Small intestine (tissue), 7 donors: Measurements from ENCODE around the gene HOXA7. TPM values are rescaled to one million over a fixed set of nuclear protein-coding genes. Genes with fewer than 3 reads are reported as not detected.

Experiments
- DNase-seq, 2 donors: peaks; one replicate each; pipeline versions ENCODE4 v3.0.0 to v3.0.0-alpha.2; 2013
- FAIRE-seq: peaks from 2 replicates; lab custom pipeline; 2012; peaks lifted over from hg19 to GRCh38; lab: Jason Lieb, UNC
- H3K27ac ChIP-seq, 3 donors: one replicate each; pipeline ENCODE4 v1.5.1; 2013; ENCODE audit warnings: low read length in 2 of 3, mild to moderate bottlenecking in 2 of 3, control low read depth in 1 of 3, inconsistent platforms in 1 of 3, low read depth in 1 of 3, moderate library complexity in 1 of 3
- H3K27me3 ChIP-seq, 3 donors: one replicate each; pipeline ENCODE4 v1.6.1; 2013; ENCODE audit warnings: low read length in 3 of 3, inconsistent platforms in 1 of 3; ENCODE audit not compliant: control insufficient read depth in 3 of 3, insufficient read depth in 3 of 3
- H3K36me3 ChIP-seq, 3 donors: one replicate each; pipeline ENCODE4 v1.6.1; 2013; ENCODE audit warnings: low read length in 3 of 3, inconsistent platforms in 1 of 3, low read depth in 1 of 3, mild to moderate bottlenecking in 1 of 3, moderate library complexity in 1 of 3; ENCODE audit not compliant: control insufficient read depth in 3 of 3, insufficient read depth in 2 of 3
- H3K4me1 ChIP-seq, 3 donors: one replicate each; pipeline ENCODE4 v1.6.1; 2013; ENCODE audit warnings: low read length in 2 of 3, inconsistent platforms in 1 of 3, low read depth in 1 of 3, mild to moderate bottlenecking in 1 of 3, moderate library complexity in 1 of 3; ENCODE audit not compliant: control insufficient read depth in 3 of 3, insufficient read depth in 2 of 3
- H3K4me3 ChIP-seq, 3 donors: one replicate each; pipeline ENCODE4 v1.5.1; 2013; ENCODE audit warnings: low read length in 3 of 3, control low read depth in 1 of 3, inconsistent platforms in 1 of 3, low read depth in 1 of 3, mild to moderate bottlenecking in 1 of 3, moderate library complexity in 1 of 3
- H3K9me3 ChIP-seq, 2 donors: one replicate each; pipeline ENCODE4 v1.6.1; 2013; ENCODE audit warnings: low read depth in 1 of 2, low read length in 1 of 2; ENCODE audit not compliant: control insufficient read depth in 2 of 2, insufficient read depth in 1 of 2
- WGBS, 3 donors: extraction: QIAGEN DNeasy Blood & Tissue Kit; methylation state at CpG; one replicate each; pipeline ENCODE4 v1.1.7; 2013; 5-methylcytosine and 5-hydroxymethylcytosine counted together
- polyA plus RNA-seq, 4 donors: library from polyadenylated mRNA; stranded (reverse) in 3 of 4; unstranded in 1 of 4; fragments of 200-250 nt in 3 of 4; fragments of 120-200 nt in 1 of 4; gene quantifications; one replicate each; pipeline versions ENCODE4 v1.2.1 to v1.2.3, GENCODE V29; 2013
- donor health status: healthy with polysubstance abuse.
- donor health status: control.
- donor health status: control.
- donor health status: Bipolar disorder and iron deficiency.
- donor health status: healthy.

HOXA7 gene
- polyA plus RNA-seq, 4 donors = 1.1 to 16.9 (median 1.9) TPM; not detected in 1

DNA sequence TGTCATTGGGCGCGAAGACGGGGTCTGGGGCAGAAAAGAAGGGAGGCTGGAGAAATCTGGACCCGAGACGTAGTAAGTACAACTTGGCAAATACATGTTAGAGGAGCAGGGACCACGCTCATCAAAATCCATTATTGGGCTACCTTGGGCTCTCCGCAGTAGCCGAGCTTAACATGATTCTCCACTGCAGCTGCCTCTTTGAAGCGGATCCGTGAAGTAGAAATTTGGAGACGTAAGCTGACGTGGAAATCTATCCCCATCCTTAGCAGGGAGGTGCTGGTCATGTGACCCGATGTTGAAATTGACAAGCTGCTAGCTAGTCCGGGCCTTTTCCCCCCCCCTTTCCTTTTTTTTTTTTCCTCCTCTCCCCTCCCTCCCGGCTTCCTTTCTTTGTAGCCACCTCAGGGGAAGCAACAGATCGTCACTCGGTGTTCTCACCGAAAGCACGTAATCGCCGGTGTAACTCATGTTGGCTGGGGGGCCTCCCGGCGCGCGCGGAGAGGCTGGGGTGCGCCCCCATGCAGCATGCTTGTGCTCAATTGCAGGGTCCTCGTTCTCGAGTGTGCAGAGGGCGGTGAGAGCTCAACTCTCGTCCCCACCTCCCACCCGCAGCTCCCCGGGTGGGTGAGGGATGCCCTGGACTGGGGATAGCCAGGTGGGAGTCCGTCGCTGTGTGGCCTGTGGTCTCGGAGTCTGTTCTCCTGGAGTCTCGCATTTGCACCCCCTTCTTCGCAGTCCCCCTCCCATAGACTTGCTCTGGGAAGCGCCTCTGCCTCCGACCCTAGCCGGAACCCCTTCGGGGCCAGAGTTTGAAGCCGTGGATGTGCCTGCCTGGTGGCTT, 28.8 kb upstream of the HOXA7 start, which contains the start of gene HOXA11:
TSS of gene HOXA11 (minus strand) at position 220 of the 841 bp plus-strand sequence. CDS start at position 132, 88 bp downstream.
- WGBS, 3 donors = 5 to 11% (median 10%) methylated on average over 43 of the region's 43 CpGs
- no peaks in the 10 kb centered on the region for H3K36me3 ChIP-seq
- peak within 1 kb of the TSS in 1 of 3 donors; percentile 64 for H3K27ac ChIP-seq
- H3K4me3 ChIP-seq = peak within 1 kb of the TSS; percentile 50 to 70 (median 54)
- peaks cover 0 to 11% of the 10 kb centered on the region in 2 donors for H3K9me3 ChIP-seq
- DNase-seq = peak in 1 of 2 donors; percentile 63
- H3K27me3 ChIP-seq = peaks cover 14 to 96% (median 85%) of the 10 kb centered on the region in 3 donors
- no peak for FAIRE-seq
- peaks cover 2 to 13% (median 4%) of the 10 kb centered on the region in 3 donors for H3K4me1 ChIP-seq

DNA sequence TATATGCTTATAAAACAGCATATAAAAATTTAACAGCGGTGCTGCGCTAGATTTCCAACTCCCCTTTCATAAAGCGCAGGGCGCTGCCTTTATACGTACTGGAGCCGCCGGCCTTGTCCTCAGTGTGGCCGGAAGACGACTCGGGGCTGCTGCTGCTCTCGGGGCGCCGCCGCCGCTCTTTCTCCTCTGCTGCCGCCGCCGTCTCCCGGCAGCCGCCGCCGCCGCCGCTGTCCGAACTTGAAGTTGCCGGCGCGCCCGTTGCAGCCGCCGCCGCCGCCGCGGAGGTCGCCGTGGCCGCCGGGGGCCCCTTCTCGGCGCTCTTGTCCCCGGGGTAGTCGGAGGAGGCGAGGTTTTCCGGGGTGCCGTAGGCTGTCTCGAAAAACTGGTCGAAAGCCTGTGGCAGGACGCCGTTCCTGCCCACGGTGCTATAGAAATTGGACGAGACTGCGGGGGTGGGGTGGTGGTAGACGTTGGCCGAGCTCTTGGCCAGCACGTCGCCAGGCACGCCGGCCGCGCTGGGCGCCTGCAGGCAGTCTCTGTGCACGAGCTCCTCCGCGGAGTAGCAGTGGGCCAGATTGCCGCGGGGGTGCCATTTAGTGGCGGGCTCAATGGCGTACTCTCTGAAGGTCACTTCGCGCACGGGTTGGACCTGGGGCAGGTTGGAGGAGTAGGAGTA, 28.0 kb upstream of the HOXA7 start:
- Histone ChIP-seq H3K36me3 (no peaks in the 10 kb centered on the region), H3K27me3 (peaks cover 9 to 96% (median 81%) of the 10 kb centered on the region in 3 donors), H3K4me1 (peaks cover 2 to 18% (median 4%) of the 10 kb centered on the region in 3 donors), H3K4me3 (peak overlapping the region; percentile 50 to 70 (median 54)), H3K9me3 (peaks cover 0 to 11% of the 10 kb centered on the region in 2 donors), H3K27ac (peak overlapping the region in 1 of 3 donors; percentile 64)
- WGBS, 3 donors = 2 to 3% (median 3%) methylated on average over 71 to 72 of the region's 72 CpGs
- DNase-seq = peak in 1 of 2 donors; percentile 65
- no peak for FAIRE-seq

DNA sequence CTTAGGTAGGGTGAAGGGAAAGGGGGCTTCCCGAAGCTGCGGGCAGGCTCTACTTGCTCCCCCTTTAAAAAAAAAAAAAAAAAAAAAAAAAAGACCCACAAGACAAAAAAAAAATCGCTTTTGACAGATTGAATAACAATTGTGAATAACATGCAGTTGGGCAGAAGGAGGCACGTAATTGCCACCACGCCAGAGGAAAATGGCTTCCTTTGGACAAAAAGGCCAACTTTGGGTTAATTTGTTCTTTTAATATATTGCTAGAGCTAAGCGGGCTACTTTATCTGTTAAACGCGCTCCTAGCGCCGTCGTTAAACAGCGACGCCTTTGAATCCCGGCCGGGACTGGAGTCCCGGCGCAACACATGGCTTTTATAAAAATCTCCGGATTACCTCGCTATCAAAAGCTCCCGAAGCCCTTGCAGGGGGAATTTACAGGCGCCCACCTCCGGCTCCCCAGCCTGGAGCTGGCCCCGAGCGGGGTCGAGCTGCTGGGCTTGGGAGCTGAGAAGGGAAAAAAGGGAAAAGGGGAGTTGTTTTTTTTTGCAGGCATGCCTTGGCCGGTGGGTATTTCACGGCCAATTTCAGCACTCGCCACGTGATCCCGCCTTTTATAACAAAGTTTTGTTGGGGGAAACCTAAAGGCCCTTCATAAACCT, 27.3 kb upstream of the HOXA7 start:
- Histone ChIP-seq H3K27me3 (peaks cover 9 to 96% (median 80%) of the 10 kb centered on the region in 3 donors), H3K4me1 (peaks cover 2 to 18% (median 4%) of the 10 kb centered on the region in 3 donors), H3K9me3 (peaks cover 0 to 11% of the 10 kb centered on the region in 2 donors), H3K36me3 (no peaks in the 10 kb centered on the region), H3K4me3 (peak overlapping the region; percentile 50 to 70 (median 54)), H3K27ac (peak overlapping the region in 1 of 3 donors; percentile 22)
- WGBS, 3 donors = 2 to 5% (median 4%) methylated on average over 30 of the region's 30 CpGs
- FAIRE-seq (no peak), DNase-seq (peak in 1 of 2 donors; percentile 49)

DNA sequence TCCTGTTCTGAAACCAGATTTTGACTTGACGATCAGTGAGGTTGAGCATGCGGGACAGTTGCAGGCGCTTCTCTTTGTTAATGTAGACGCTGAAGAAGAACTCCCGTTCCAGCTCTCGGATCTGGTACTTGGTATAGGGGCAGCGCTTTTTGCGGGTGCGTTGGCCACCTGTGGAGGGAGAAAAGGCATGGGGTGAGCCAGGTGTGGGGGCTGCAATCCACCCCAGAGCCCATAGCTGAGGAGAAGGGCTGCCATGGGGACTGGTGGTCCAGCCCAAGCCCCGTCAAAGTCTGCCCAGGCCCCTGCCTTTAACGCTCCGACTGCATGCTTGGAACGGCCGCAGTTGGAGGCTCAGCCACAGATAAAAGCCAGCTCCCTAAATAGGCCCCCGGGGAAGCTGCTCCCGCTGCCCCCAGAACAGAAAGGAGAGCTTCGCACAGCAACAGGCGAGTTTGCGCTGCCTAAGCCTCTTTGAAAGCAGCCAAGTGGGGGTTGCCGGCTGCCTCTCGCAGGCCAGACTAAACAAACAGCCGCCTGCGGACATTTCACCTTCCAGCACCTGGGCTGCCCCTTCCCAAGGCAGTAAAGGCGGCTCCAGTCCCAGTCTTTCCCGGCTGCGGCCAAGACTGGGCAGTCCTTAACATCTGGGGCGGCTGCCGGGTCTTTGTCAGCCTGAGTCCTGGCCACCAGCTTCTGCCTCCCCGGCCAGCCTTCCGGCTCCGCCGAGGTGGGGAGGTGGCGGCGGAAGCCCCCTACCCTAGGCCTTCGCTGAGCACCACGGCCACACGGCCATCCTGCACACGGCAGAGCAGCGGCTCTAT, 26.6 kb upstream of the HOXA7 start:
- H3K9me3 ChIP-seq = peaks cover 0 to 11% of the 10 kb centered on the region in 2 donors
- peak overlapping the region in 2 of 3 donors; percentile 54 to 70 for H3K4me3 ChIP-seq
- WGBS, 3 donors = 10 to 12% (median 11%) methylated on average over 38 to 39 of the region's 39 CpGs
- FAIRE-seq (no peak), DNase-seq (no peak)
- H3K27ac ChIP-seq = no peak overlapping the region
- H3K27me3 ChIP-seq = peaks cover 9 to 96% (median 77%) of the 10 kb centered on the region in 3 donors
- peaks cover 2 to 14% (median 4%) of the 10 kb centered on the region in 3 donors for H3K4me1 ChIP-seq
- H3K36me3 ChIP-seq = no peaks in the 10 kb centered on the region

DNA sequence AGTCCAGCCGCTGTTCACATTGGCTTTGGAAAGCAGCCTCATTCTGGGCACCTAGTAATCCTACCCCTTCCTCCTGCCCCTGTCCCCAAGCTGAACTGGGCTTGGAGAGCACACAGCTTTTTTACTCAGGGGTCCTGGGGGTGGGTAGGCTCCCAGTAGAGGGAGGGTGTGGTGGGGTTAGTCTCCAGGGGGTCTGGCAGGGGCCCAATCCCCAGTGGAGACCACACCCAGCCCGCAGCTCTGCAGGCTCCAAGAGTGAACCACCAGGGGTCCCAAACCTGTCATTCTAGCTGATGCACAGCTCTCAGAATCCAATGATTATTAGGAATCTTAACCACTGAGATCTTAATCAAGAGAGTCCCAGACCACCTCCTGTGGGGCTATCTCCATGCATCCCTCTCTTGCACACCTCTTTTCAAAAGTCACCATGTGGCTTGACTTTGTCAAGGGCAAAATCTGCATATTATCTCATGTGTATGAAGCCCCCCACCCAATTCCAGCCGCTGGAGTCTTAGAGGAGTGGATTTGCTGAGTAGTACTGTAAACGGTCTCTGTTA, 25.9 kb upstream of the HOXA7 start:
- peaks cover 2 to 12% (median 4%) of the 10 kb centered on the region in 3 donors for H3K4me1 ChIP-seq
- FAIRE-seq (no peak), DNase-seq (no peak)
- peaks cover 0 to 11% of the 10 kb centered on the region in 2 donors for H3K9me3 ChIP-seq
- H3K27ac ChIP-seq = no peak overlapping the region
- H3K4me3 ChIP-seq = peak overlapping the region in 1 of 3 donors; percentile 54
- peaks cover 9 to 96% (median 76%) of the 10 kb centered on the region in 3 donors for H3K27me3 ChIP-seq
- no peaks in the 10 kb centered on the region for H3K36me3 ChIP-seq
- WGBS, 3 donors = 24 to 45% (median 24%) methylated on average over 4 of the region's 4 CpGs

DNA sequence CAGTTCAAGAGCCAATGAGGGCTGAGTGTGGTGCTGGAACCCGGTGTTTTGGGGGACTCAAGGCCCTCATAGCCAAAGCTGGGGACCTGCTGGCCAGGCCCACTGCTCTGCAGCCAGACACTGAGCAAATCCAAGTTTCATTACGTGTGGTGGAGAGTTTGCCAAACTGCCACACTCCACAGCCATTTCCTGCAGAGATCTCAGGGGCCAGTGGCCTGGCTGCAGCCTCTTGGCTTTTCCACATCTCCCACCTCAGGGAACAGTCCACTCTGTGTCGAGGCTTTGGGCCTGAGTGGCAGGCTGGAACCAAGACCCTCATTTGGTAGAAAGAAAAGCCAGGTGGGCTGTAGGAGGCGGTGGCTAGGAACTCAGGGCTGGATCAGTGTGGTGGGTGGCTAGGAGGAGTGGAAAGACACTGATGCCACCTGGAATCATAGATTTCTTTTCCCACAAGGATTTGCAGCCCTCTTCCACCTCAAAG, 25.4 kb upstream of the HOXA7 start:
- DNase-seq (no peak), FAIRE-seq (no peak)
- peak overlapping the region in 1 of 3 donors; percentile 32 for H3K27ac ChIP-seq
- peaks cover 2 to 12% (median 4%) of the 10 kb centered on the region in 3 donors for H3K4me1 ChIP-seq
- H3K27me3 ChIP-seq = peaks cover 9 to 97% (median 77%) of the 10 kb centered on the region in 3 donors
- WGBS, 3 donors = 32 to 46% (median 39%) methylated on average over 4 of the region's 4 CpGs
- H3K4me3 ChIP-seq = no peak overlapping the region
- H3K36me3 ChIP-seq = no peaks in the 10 kb centered on the region
- H3K9me3 ChIP-seq = peaks cover 0 to 11% of the 10 kb centered on the region in 2 donors
